Measurements from ENCODE around the gene RAPGEF6. TPM values are rescaled to one million over a fixed set of nuclear protein-coding genes. Genes with fewer than 3 reads are reported as not detected.

RAPGEF6 gene
- total and polyA plus RNA-seq, 12 donors, result 2.5 to 33.8 (median 14.4) TPM

GRCh38 chr5:131538177-131538593 lies 96.8 kb downstream of the RAPGEF6 start:
- H3K27ac ChIP-seq, result no peak overlapping the region
- 74 to 83% (median 78%) methylated on average over 3 of the region's 3 CpGs for WGBS, 4 donors
- H3K9me3 ChIP-seq (replicated peaks in 1 of 3), result no peaks in the 10 kb centered on the region
- no peak for TF ChIP-seq POLR2A (IDR thresholded peaks at IDR 0.05)
- TF ChIP-seq CTCF (IDR thresholded peaks at IDR 0.05), result no peak
- peaks cover 10 to 15% of the 10 kb centered on the region in 2 donors for H3K4me1 ChIP-seq (replicated peaks in 1 of 2)
- H3K27me3 ChIP-seq, result no peaks in the 10 kb centered on the region
- intact Hi-C loops (cut with DNase I), result no loop called here
- no peaks in the 10 kb centered on the region for H3K36me3 ChIP-seq (replicated peaks in 1 of 2)
- no peak overlapping the region for H3K4me3 ChIP-seq
- DNase-seq, result no peak

GRCh38 chr5:131536850-131537448 lies 98.1 kb downstream of the RAPGEF6 start:
- no peaks in the 10 kb centered on the region for H3K27me3 ChIP-seq
- no peak overlapping the region for H3K4me3 ChIP-seq
- no peaks in the 10 kb centered on the region for H3K36me3 ChIP-seq (replicated peaks in 1 of 2)
- whole genome bisulfite sequencing, 4 donors, result 84 to 93% (median 87%) methylated on average over 2 of the region's 2 CpGs
- no peaks in the 10 kb centered on the region for H3K9me3 ChIP-seq (replicated peaks in 1 of 3)
- no peak overlapping the region for H3K27ac ChIP-seq
- H3K4me1 ChIP-seq (replicated peaks in 1 of 2), result peaks cover 10 to 15% of the 10 kb centered on the region in 2 donors
- no peak for DNase-seq
- no peak for TF ChIP-seq CTCF (IDR thresholded peaks at IDR 0.05)
- no peak for TF ChIP-seq POLR2A (IDR thresholded peaks at IDR 0.05)
- intact Hi-C loops (cut with DNase I), result no loop called here

GRCh38 chr5:131536211-131536826 lies 98.7 kb downstream of the RAPGEF6 start:
- H3K4me1 ChIP-seq (replicated peaks in 1 of 2), result peaks cover 6 to 10% of the 10 kb centered on the region in 2 donors
- DNase-seq, result no peak
- TF ChIP-seq POLR2A (IDR thresholded peaks at IDR 0.05), result no peak
- no peak overlapping the region for H3K4me3 ChIP-seq
- no peaks in the 10 kb centered on the region for H3K27me3 ChIP-seq
- WGBS, 4 donors, result 73 to 77% (median 76%) methylated on average over 6 of the region's 6 CpGs
- no peaks in the 10 kb centered on the region for H3K36me3 ChIP-seq (replicated peaks in 1 of 2)
- H3K9me3 ChIP-seq (replicated peaks in 1 of 3), result no peaks in the 10 kb centered on the region
- intact Hi-C loops (cut with DNase I), result no loop called here
- H3K27ac ChIP-seq, result no peak overlapping the region

GRCh38 chr5:131534974-131535373 lies 100.1 kb downstream of the RAPGEF6 start:
- Histone ChIP-seq H3K4me1 (replicated peaks in 1 of 2) (peaks cover 0 to 7% of the 10 kb centered on the region in 2 donors), H3K36me3 (replicated peaks in 1 of 2) (no peaks in the 10 kb centered on the region), H3K27me3 (no peaks in the 10 kb centered on the region), H3K9me3 (replicated peaks in 1 of 3) (no peaks in the 10 kb centered on the region), H3K27ac (no peak overlapping the region), H3K4me3 (no peak overlapping the region)
- intact Hi-C loops (cut with DNase I), result no loop called here
- 76 to 90% (median 79%) methylated on average over 2 of the region's 2 CpGs for WGBS, 4 donors
- TF ChIP-seq POLR2A (IDR thresholded peaks at IDR 0.05) (no peak), CTCF (IDR thresholded peaks at IDR 0.05) (no peak)
- no peak for DNase-seq

GRCh38 chr5:131533836-131534235 lies 101.2 kb downstream of the RAPGEF6 start:
- no peaks in the 10 kb centered on the region for H3K36me3 ChIP-seq (replicated peaks in 1 of 2)
- H3K9me3 ChIP-seq (replicated peaks in 1 of 3), result no peaks in the 10 kb centered on the region
- peaks cover 0 to 7% of the 10 kb centered on the region in 2 donors for H3K4me1 ChIP-seq (replicated peaks in 1 of 2)
- WGBS, 4 donors, result 89 to 97% (median 93%) methylated on average over 1 of the region's 1 CpG
- no peaks in the 10 kb centered on the region for H3K27me3 ChIP-seq
- no peak overlapping the region for H3K4me3 ChIP-seq
- TF ChIP-seq POLR2A (IDR thresholded peaks at IDR 0.05), result no peak
- peak in 1 of 6 experiments; percentile 18 for TF ChIP-seq CTCF (IDR thresholded peaks at IDR 0.05)
- no peak for DNase-seq
- H3K27ac ChIP-seq, result no peak overlapping the region
- intact Hi-C loops (cut with DNase I), result no loop called here

Data from adrenal gland (tissue), 12 donors.